K562 (cell line): Measurements from ENCODE around the gene SCRN2. TPM values are rescaled to one million over a fixed set of nuclear protein-coding genes. Genes with fewer than 3 reads are reported as not detected.

ENCODE experiments used
- BRF1 ChIP-seq: IDR thresholded peaks from 3 replicates; pipeline ENCODE4 v1.6.1; 2011; ENCODE audit warnings: borderline replicate concordance, mild to moderate bottlenecking; ENCODE audit not compliant: insufficient read length; ENCODE audit errors: extremely low read depth
- CBFA2T2 ChIP-seq: fragments of 450-650 bp; conservative IDR thresholded peaks from 2 replicates; pipeline ENCODE4 v1.6.1; 2017; ENCODE audit warnings: mild to moderate bottlenecking
- CEBPG ChIP-seq, 3 experiments: fragments of 200-800 bp in 1 of 3; sonication (Bioruptor generic) in 1 of 3; sonication (generic) in 1 of 3; formaldehyde crosslinking in 1 of 3; IDR thresholded peaks in 2 of 3; conservative IDR thresholded peaks in 1 of 3; 2 replicates each; pipeline versions ENCODE4 v1.6.1 to v1.8.0; 2016 to 2022; ENCODE audit warnings: missing compliant biosample characterization in 2 of 3, missing genetic modification characterization in 2 of 3, mild to moderate bottlenecking in 1 of 3, missing genetic modification reagents in 1 of 3
- HDGF ChIP-seq: fragments of 450-650 bp; IDR thresholded peaks from 2 replicates; pipeline ENCODE4 v1.6.1; 2016
- KLF1 ChIP-seq: fragments of 450-650 bp; IDR thresholded peaks from 2 replicates; pipeline ENCODE4 v1.6.1; 2016; ENCODE audit warnings: missing genetic modification characterization, missing compliant biosample characterization
- LARP7 ChIP-seq: fragments of 450-650 bp; IDR thresholded peaks from 2 replicates; pipeline ENCODE4 v1.6.1; 2016
- MTA3 ChIP-seq: fragments of 450-650 bp; formaldehyde crosslinking; IDR thresholded peaks from 2 replicates; pipeline ENCODE4 v1.6.1; 2017; ENCODE audit warnings: mild to moderate bottlenecking, borderline replicate concordance
- NCOA2 ChIP-seq, 2 experiments: fragments of 450-650 bp; IDR thresholded peaks; 2 replicates each; pipeline ENCODE4 v1.6.1; 2018; ENCODE audit warnings: mild to moderate bottlenecking in 2 of 2, moderate library complexity in 1 of 2; ENCODE audit not compliant: partially characterized antibody in 2 of 2
- NFRKB ChIP-seq: fragments of 450-650 bp; IDR thresholded peaks from 2 replicates; pipeline ENCODE4 v1.6.1; 2016; ENCODE audit warnings: low read depth
- PHB2 ChIP-seq: fragments of 450-650 bp; IDR thresholded peaks from 2 replicates; pipeline ENCODE4 v1.6.1; 2017; ENCODE audit warnings: low read depth
- PRPF4 ChIP-seq: fragments of 200-400 bp; formaldehyde crosslinking; IDR thresholded peaks from one replicate; pipeline ENCODE4 v1.6.1; 2017; ENCODE audit warnings: low read length, low read depth, mild to moderate bottlenecking; ENCODE audit not compliant: insufficient read depth, poor library complexity, severe bottlenecking
- PTRF ChIP-seq: fragments of 450-650 bp; IDR thresholded peaks from 2 replicates; pipeline ENCODE4 v1.6.1; 2016; ENCODE audit warnings: mild to moderate bottlenecking, missing genetic modification characterization, missing compliant biosample characterization
- RAD51 ChIP-seq: fragments of 450-650 bp; IDR thresholded peaks from 2 replicates; pipeline ENCODE4 v1.7.1; 2016; ENCODE audit warnings: low read depth, mild to moderate bottlenecking, borderline replicate concordance
- SIN3B ChIP-seq: fragments of 450-650 bp; IDR thresholded peaks from 2 replicates; pipeline ENCODE4 v1.6.1; 2017; ENCODE audit warnings: low read depth, mild to moderate bottlenecking, moderate library complexity
- THRB ChIP-seq: fragments of 450-650 bp; formaldehyde crosslinking; conservative IDR thresholded peaks from 2 replicates; pipeline ENCODE4 v1.4.0; 2022; ENCODE audit warnings: mild to moderate bottlenecking, missing genetic modification characterization
- ZFP36 ChIP-seq: fragments of 150-350 bp; IDR thresholded peaks from 2 replicates; pipeline ENCODE4 v1.6.1; 2018; ENCODE audit warnings: low read length, low read depth; ENCODE audit not compliant: partially characterized antibody
- ZNF143 ChIP-seq: sonication (generic); formaldehyde crosslinking; IDR thresholded peaks from 2 replicates; pipeline ENCODE4 v1.9.0; 2022; ENCODE audit warnings: mild to moderate bottlenecking, missing genetic modification reagents
- ZNF224 ChIP-seq: sonication (generic); formaldehyde crosslinking; IDR thresholded peaks from 2 replicates; pipeline ENCODE4 v1.8.0; 2022; ENCODE audit warnings: mild to moderate bottlenecking, missing genetic modification reagents
- ZNF830 ChIP-seq: fragments of 250-450 bp; sonication (Bioruptor Pico); IDR thresholded peaks from 2 replicates; pipeline ENCODE4 v1.5.0; 2021; ENCODE audit warnings: mild to moderate bottlenecking
- polyA plus RNA-seq, 8 experiments: library from polyadenylated mRNA; depleted of rRNA in 4 of 8; stranded (reverse) in 5 of 8; unstranded in 3 of 8; fragments of >200 nt; fragmentation: Nextera tagmentation in 2 of 8; fragmentation: Illumina TruSeq in 1 of 8; extraction: Ambion mirVana in 2 of 8; extraction: Trizol in 1 of 8; gene quantifications; 2 replicates each; pipeline versions ENCODE4 v1.2.1 to v1.2.3, GENCODE V29; 2011 to 2014; ENCODE audit warnings: inconsistent platforms in 1 of 8, missing spikeins in 1 of 8
- total RNA-seq, 7 experiments: library from RNA; depleted of rRNA in 6 of 7; stranded (reverse); fragments of >200 nt in 6 of 7; fragmentation: Illumina TruSeq in 2 of 7; extraction: Trizol in 2 of 7; gene quantifications; 2 replicates each; pipeline versions ENCODE4 v1.2.1 to v1.2.3, GENCODE V29; 2011 to 2021; ENCODE audit warnings: low replicate concordance in 1 of 7

The SCRN2 gene
- total and polyA plus RNA-seq, 9 of the 15 experiments (the other 6 are each of a cell fraction or from before 2014, with no cell fraction given): 0.25 to 32.9 (median 13.6) TPM

- TF ChIP-seq ZNF830 (CRISPR knock-in tag) (no peak), LARP7 (0 out of 2 replicates have a peak, but pooled peaks have one; percentile 35), ZFP36 (no peak), THRB (no peak), NFRKB (peak; percentile 37; the same call in 1 of the 2 replicates), SIN3B (no peak), BRF1 (no peak), CBFA2T2 (no peak), RAD51 (no peak), MTA3 (no peak), PTRF (tag) (no peak), KLF1 (no peak), HDGF (peak; percentile 62; the same call in 1 of the 2 replicates), PHB2 (no peak), CEBPG (CRISPR knock-in tag; IDR thresholded peaks at IDR 0.05) (no peak), CEBPG (tag; conservative IDR thresholded peaks at IDR 0.05 in 1 of 2, IDR thresholded peaks at IDR 0.05 in 1 of 2) (no peak), ZNF143 (CRISPR knock-in tag) (no peak), ZNF224 (CRISPR knock-in tag) (no peak), NCOA2 (IDR thresholded peaks at IDR 0.05; ENCODE audit: partially characterized antibody in 2 of 2) (no peak), PRPF4 (no peak)
- TF ChIP-seq, all 486 proteins: peak for 8
Measured at GRCh38 chr17:47851764-47852112, 10.7 kb upstream of the SCRN2 start (continued).
